Breast epithelium (tissue), 3 donors: Measurements from ENCODE around the gene SCN10A.

Experiments used
- POLR2AphosphoS5 ChIP-seq, 3 donors: sonication (generic); formaldehyde crosslinking; IDR thresholded peaks; one replicate each; pipeline ENCODE4 v1.6.1; 2017; ENCODE audit warnings: antibody characterized with exemption in 3 of 3
- TF ChIP-seq, protein P1 (sequence below), 3 donors: fragments of 450-650 bp; IDR thresholded peaks; one replicate each; pipeline ENCODE4 v1.5.1; 2016 to 2017; ENCODE audit warnings: antibody characterized with exemption in 3 of 3, mild to moderate bottlenecking in 3 of 3, moderate library complexity in 3 of 3

GRCh38 chr3:38834110-38834509 is 18.1 kb upstream of the SCN10A start:
- TF ChIP-seq, protein P1, sequence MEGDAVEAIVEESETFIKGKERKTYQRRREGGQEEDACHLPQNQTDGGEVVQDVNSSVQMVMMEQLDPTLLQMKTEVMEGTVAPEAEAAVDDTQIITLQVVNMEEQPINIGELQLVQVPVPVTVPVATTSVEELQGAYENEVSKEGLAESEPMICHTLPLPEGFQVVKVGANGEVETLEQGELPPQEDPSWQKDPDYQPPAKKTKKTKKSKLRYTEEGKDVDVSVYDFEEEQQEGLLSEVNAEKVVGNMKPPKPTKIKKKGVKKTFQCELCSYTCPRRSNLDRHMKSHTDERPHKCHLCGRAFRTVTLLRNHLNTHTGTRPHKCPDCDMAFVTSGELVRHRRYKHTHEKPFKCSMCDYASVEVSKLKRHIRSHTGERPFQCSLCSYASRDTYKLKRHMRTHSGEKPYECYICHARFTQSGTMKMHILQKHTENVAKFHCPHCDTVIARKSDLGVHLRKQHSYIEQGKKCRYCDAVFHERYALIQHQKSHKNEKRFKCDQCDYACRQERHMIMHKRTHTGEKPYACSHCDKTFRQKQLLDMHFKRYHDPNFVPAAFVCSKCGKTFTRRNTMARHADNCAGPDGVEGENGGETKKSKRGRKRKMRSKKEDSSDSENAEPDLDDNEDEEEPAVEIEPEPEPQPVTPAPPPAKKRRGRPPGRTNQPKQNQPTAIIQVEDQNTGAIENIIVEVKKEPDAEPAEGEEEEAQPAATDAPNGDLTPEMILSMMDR (IDR thresholded peaks at IDR 0.05), result no peak
- TF ChIP-seq POLR2AphosphoS5 (IDR thresholded peaks at IDR 0.05), result no peak
